Measurements from ENCODE around the gene NRXN3.

DNA sequence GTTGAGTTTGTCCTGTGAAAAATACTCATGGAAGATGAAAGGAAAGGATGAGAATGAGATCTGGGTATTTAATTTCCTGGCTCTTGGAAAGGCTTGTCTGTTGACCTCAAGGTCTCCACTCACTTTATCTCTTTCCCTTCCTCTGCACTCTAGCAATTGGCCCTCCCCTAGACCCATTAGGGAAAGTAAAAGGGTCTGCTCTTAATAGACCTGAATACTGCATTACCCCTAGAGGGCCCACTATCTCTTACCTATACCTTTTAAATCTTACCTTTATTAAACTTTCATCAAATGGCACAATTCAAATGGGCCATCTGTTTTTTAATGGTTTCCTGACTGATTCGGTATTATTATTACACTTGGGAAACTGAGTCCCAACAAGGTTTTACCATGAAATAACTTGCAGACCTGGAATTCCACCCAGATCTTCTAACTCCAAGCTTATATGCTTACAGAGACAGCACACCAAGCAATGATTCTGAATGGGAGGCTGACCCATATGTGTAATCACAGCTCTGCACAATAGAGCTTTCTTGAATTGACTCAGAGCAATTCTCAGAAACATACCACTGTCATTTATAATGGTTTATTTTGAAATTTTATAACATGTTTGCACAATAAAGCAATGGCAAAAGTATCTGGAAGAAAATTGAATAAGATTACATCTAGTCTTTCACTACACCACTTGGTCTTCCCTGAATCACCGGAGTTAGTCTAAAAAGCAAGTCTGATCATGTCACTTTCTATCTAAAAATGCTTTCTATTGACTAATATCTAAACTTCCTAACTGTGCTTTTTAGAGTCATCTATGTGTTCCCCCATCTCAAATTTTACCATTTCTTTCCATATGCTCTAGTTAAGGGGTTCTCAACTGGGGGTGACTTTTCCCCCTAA, 618.5 kb downstream of the NRXN3 start:
- TF ChIP-seq CTCF (IDR thresholded peaks at IDR 0.05): no peak
- no peak for TF ChIP-seq POLR2A (IDR thresholded peaks at IDR 0.05)

Data from heart left ventricle (tissue), 13 donors.